T-cell (primary cell): ENCODE data around the gene VTA1. TPM values are rescaled to one million over a fixed set of nuclear protein-coding genes. Genes with fewer than 3 reads are reported as not detected.

Experiments used
- ATAC-seq, 4 experiments: fragments of 200-7000 bp in 3 of 4; fragments of 150-1000 bp in 1 of 4; cut with Tn5 transposase; replicated peaks in 1 of 4; 1 replicate in 3 of 4; 2 replicates in 1 of 4; pipeline ENCODE4 v1.10.0; 2021; ENCODE audit warnings: moderate library complexity in 3 of 4, mild to moderate bottlenecking in 2 of 4, moderate number of reproducible peaks in 1 of 4
- CTCF ChIA-PET, 2 donors: fragments of 300-600 bp; sonication (Branson Sonifier 250); formaldehyde crosslinking; loops; one replicate each; lab custom pipeline; 2022; ENCODE audit warnings: antibody characterized with exemption in 2 of 2; lab: Charles Lee
- POLR2A ChIA-PET, 2 donors: fragments of 300-600 bp; sonication (Branson Sonifier 250); formaldehyde crosslinking; loops; one replicate each; lab custom pipeline; 2022; ENCODE audit warnings: antibody characterized with exemption in 2 of 2; lab: Charles Lee
- DNase-seq, 35 experiments: peaks; one replicate each; pipeline versions ENCODE4 v3.0.0 to v3.0.0-alpha.2; 2013 to 2023
- H3K27ac ChIP-seq: one replicate; pipeline ENCODE4 v1.5.1; 2013; ENCODE audit warnings: low read length
- H3K27me3 ChIP-seq, 2 experiments: replicated peaks in 1 of 2; 1 replicate in 1 of 2; 2 replicates in 1 of 2; pipeline versions ENCODE4 v1.6.1 to v1.7.0; 2013; ENCODE audit warnings: low read length in 1 of 2, mixed read lengths in 1 of 2; ENCODE audit not compliant: control insufficient read depth in 2 of 2, insufficient read depth in 2 of 2; ENCODE audit errors: extremely low read depth in 1 of 2
- H3K36me3 ChIP-seq, 2 donors: 1 replicate in 1 of 2; 2 replicates in 1 of 2; pipeline versions ENCODE4 v1.6.1 to v1.7.0; 2013; ENCODE audit warnings: low read length in 1 of 2; ENCODE audit not compliant: control insufficient read depth in 2 of 2, insufficient read depth in 1 of 2; ENCODE audit errors: extremely low read depth in 1 of 2
- H3K4me1 ChIP-seq, 2 experiments: 1 replicate in 1 of 2; 2 replicates in 1 of 2; pipeline versions ENCODE4 v1.6.1 to v1.7.0; 2013; ENCODE audit warnings: low read length in 2 of 2, mixed read lengths in 1 of 2; ENCODE audit not compliant: insufficient read depth in 2 of 2, control insufficient read depth in 1 of 2; ENCODE audit errors: extremely low read depth in 1 of 2
- H3K4me3 ChIP-seq, 2 donors: 1 replicate in 1 of 2; 2 replicates in 1 of 2; pipeline versions ENCODE4 v1.5.1 to v1.7.0; 2013; ENCODE audit warnings: mild to moderate bottlenecking in 2 of 2, low read length in 1 of 2, moderate library complexity in 1 of 2; ENCODE audit not compliant: control insufficient read depth in 1 of 2; ENCODE audit errors: extremely low read depth in 1 of 2
- H3K9me3 ChIP-seq: 2 replicates; pipeline ENCODE4 v1.7.0; 2013
- H3K27ac Mint-ChIP-seq, 2 donors: one replicate each; pipeline ENCODE4 v1.8.0; 2020 to 2021; ENCODE audit warnings: mild to moderate bottlenecking in 2 of 2, mixed read lengths in 2 of 2
- H3K27me3 Mint-ChIP-seq, 2 donors: one replicate each; pipeline ENCODE4 v1.8.0; 2021 to 2022; ENCODE audit warnings: mixed read lengths in 2 of 2
- H3K36me3 Mint-ChIP-seq: one replicate; pipeline ENCODE4 v1.8.0; 2021; ENCODE audit warnings: mixed read lengths
- H3K4me1 Mint-ChIP-seq, 3 donors: one replicate each; pipeline ENCODE4 v1.8.0; 2020 to 2022; ENCODE audit warnings: mixed read lengths in 3 of 3, mild to moderate bottlenecking in 1 of 3
- H3K4me3 Mint-ChIP-seq, 3 donors: one replicate each; pipeline ENCODE4 v1.8.0; 2020 to 2022; ENCODE audit warnings: mild to moderate bottlenecking in 3 of 3, mixed read lengths in 3 of 3, moderate library complexity in 3 of 3
- H3K9me3 Mint-ChIP-seq, 3 donors: one replicate each; pipeline ENCODE4 v1.8.0; 2020 to 2022; ENCODE audit warnings: mixed read lengths in 3 of 3
- WGBS: methylation state at CpG from one replicate; pipeline ENCODE4 v1.1.5; 2013; ENCODE audit warnings: missing lambda C conversion rate; ENCODE audit not compliant: insufficient coverage; 5-methylcytosine and 5-hydroxymethylcytosine counted together
- total RNA-seq, 35 experiments: library from RNA in 6 of 35; stranded (reverse) in 6 of 35; fragments of 120-200 nt in 1 of 35; gene quantifications; one replicate each; pipeline versions ENCODE4 v1.2.1 to v1.2.4 and lab custom pipeline; 2013 to 2026

The VTA1 gene
- total RNA-seq, 5 donors from 2014 or later (not counting 1 experiment from before 2014, with no cell fraction given), result 19.2 to 31.5 (median 29.0) TPM

DNA sequence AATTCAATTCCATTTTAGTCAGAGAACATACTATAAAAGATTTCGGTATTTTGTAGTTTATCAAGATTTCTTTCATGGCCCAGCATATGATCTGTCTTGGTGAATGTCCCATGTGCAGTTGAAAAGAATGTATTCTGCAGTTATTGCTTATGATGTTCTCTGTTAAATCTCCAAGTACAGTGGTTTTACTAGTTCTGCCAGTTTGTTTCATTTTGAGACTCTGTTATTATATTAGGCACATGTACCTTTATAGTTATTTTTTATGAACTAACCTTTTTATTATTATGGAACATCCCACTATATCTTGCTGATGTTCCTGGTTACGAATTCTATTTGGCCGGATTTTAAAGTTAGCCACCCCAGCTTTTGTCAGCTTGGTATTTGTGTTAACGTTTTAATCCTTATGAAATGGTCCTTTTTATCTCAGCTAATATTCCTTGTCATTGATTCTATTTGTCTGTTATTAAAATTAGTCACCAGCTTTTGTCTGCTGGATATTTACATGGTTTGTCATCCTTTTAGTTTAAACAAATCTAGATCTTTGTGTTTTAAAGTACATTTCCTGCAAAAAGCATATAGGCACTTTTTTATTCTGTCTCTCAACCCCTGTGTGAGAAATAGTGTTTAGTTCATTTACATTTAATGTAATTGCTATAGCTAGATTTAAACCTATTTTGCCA is 48.9 kb downstream of the VTA1 start:
- DNase-seq (no peak), ATAC-seq (no peak)
- H3K9me3 ChIP-seq, result no peaks in the 10 kb centered on the region
- H3K4me3 Mint-ChIP-seq, result no peak overlapping the region
- peaks cover 26% of the 10 kb centered on the region for H3K36me3 Mint-ChIP-seq
- no CpG with 5 or more reads among the region's 4 CpGs for WGBS
- no peak overlapping the region for H3K27ac ChIP-seq
- H3K27me3 Mint-ChIP-seq, result no peaks in the 10 kb centered on the region
- H3K27me3 ChIP-seq, result no peaks in the 10 kb centered on the region
- peaks cover 43 to 53% (median 48%) of the 10 kb centered on the region in 3 donors for H3K4me1 Mint-ChIP-seq
- H3K9me3 Mint-ChIP-seq, result no peaks in the 10 kb centered on the region
- peak overlapping the region; percentile 31 to 48 for H3K27ac Mint-ChIP-seq
- no peak overlapping the region for H3K4me3 ChIP-seq
- H3K4me1 ChIP-seq, result peaks cover 0 to 13% of the 10 kb centered on the region in 2 experiments
- ChIA-PET POLR2A (interaction anchor here in 1 of 2 donors (0.5 to 0.7 kb wide), 3 partner anchors 37 to 737 kb away, joined by 3 to 5 read pairs (median 4); no protein-coding TSS in a partner anchor), CTCF (interaction anchor here (0.6 to 3.0 kb wide), 13 partner anchors 9 to 1239 kb away, joined by 3 to 11 read pairs (median 4); no protein-coding TSS in a partner anchor)
- peaks cover 0 to 22% of the 10 kb centered on the region in 2 donors for H3K36me3 ChIP-seq

GRCh38 chr6:142200846-142201628 is 54.0 kb downstream of the VTA1 start:
- ATAC-seq, result no peak
- Histone ChIP-seq H3K4me3 (no peak overlapping the region), H3K36me3 (peaks cover 0 to 44% of the 10 kb centered on the region in 2 donors), H3K4me1 (peaks cover 0 to under 1% of the 10 kb centered on the region in 2 experiments), H3K27me3 (no peaks in the 10 kb centered on the region), H3K27ac (no peak overlapping the region), H3K9me3 (no peaks in the 10 kb centered on the region)
- no peaks in the 10 kb centered on the region for H3K9me3 Mint-ChIP-seq
- DNase-seq, result no peak
- no CpG with 5 or more reads among the region's 3 CpGs for WGBS
- H3K4me1 Mint-ChIP-seq, result peaks cover 11 to 14% (median 14%) of the 10 kb centered on the region in 3 donors
- H3K27me3 Mint-ChIP-seq, result no peaks in the 10 kb centered on the region
- CTCF ChIA-PET, result no interaction called here
- POLR2A ChIA-PET, result no interaction called here
- peaks cover 49% of the 10 kb centered on the region for H3K36me3 Mint-ChIP-seq
- peak overlapping the region in 1 of 2 donors; percentile 11 for H3K27ac Mint-ChIP-seq
- no peak overlapping the region for H3K4me3 Mint-ChIP-seq

GRCh38 chr6:142207265-142207877 is 60.3 kb downstream of the VTA1 start:
- no peaks in the 10 kb centered on the region for H3K27me3 Mint-ChIP-seq
- POLR2A ChIA-PET, result no interaction called here
- no peak overlapping the region for H3K4me3 Mint-ChIP-seq
- DNase-seq, result peak in 32 of 35 experiments; percentile 7 to 72 (median 28)
- H3K4me1 Mint-ChIP-seq, result peaks cover 0 to 2% (median 0%) of the 10 kb centered on the region in 3 donors
- no peak overlapping the region for H3K4me3 ChIP-seq
- no peaks in the 10 kb centered on the region for H3K9me3 ChIP-seq
- H3K27me3 ChIP-seq, result no peaks in the 10 kb centered on the region
- H3K27ac ChIP-seq, result no peak overlapping the region
- CTCF ChIA-PET, result interaction anchor here (0.5 to 2.2 kb wide), 23 partner anchors 9 to 1630 kb away, joined by 3 to 27 read pairs (median 3); partner anchors contain the start of genes NMBR (in 2 of the 2) and VTA1 (in 1 of the 2)
- peaks cover 66% of the 10 kb centered on the region for H3K36me3 Mint-ChIP-seq
- H3K27ac Mint-ChIP-seq, result peak overlapping the region in 1 of 2 donors; percentile 55
- peaks cover 0 to 3% (median 0%) of the 10 kb centered on the region in 3 donors for H3K9me3 Mint-ChIP-seq
- no peaks in the 10 kb centered on the region for H3K4me1 ChIP-seq
- H3K36me3 ChIP-seq, result peaks cover 5 to 35% of the 10 kb centered on the region in 2 donors
- ATAC-seq, result peak; percentile 31 to 66 (median 52)
- WGBS, result no CpG with 5 or more reads among the region's 4 CpGs

DNA sequence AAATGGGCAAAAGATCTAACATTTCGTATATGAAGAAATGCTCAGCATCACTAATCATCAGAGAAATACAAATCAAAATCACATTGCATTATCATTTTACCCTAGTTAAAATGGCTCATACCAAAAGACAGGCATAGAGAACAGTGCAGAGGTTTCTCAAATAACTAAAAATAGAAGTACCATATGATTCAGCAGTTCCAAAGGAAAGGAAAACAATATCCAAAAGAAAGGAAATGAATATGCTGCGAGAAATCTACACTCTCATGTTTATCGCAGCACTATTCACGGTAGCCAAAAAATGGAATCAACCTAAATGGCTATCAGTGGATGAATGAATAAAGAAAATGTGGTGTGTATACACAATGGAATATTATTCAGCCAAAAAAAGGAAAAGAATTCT is 63.5 kb downstream of the VTA1 start:
- no peak for ATAC-seq
- Histone ChIP-seq H3K9me3 (no peaks in the 10 kb centered on the region), H3K4me3 (no peak overlapping the region), H3K27me3 (no peaks in the 10 kb centered on the region), H3K4me1 (no peaks in the 10 kb centered on the region), H3K27ac (no peak overlapping the region), H3K36me3 (peaks cover 5 to 36% of the 10 kb centered on the region in 2 donors)
- ChIA-PET CTCF (interaction anchor here in 1 of 2 donors (0.6 kb wide), 1 partner anchor 57 kb away, joined by 5 read pairs; no protein-coding TSS in a partner anchor), POLR2A (no interaction called here)
- H3K4me1 Mint-ChIP-seq, result peaks cover 0 to 2% (median 0%) of the 10 kb centered on the region in 3 donors
- peaks cover 75% of the 10 kb centered on the region for H3K36me3 Mint-ChIP-seq
- no CpG with 5 or more reads among the region's 4 CpGs for WGBS
- peaks cover 0 to 9% (median 0%) of the 10 kb centered on the region in 3 donors for H3K9me3 Mint-ChIP-seq
- no peaks in the 10 kb centered on the region for H3K27me3 Mint-ChIP-seq
- no peak overlapping the region for H3K4me3 Mint-ChIP-seq
- no peak overlapping the region for H3K27ac Mint-ChIP-seq
- no peak for DNase-seq

DNA sequence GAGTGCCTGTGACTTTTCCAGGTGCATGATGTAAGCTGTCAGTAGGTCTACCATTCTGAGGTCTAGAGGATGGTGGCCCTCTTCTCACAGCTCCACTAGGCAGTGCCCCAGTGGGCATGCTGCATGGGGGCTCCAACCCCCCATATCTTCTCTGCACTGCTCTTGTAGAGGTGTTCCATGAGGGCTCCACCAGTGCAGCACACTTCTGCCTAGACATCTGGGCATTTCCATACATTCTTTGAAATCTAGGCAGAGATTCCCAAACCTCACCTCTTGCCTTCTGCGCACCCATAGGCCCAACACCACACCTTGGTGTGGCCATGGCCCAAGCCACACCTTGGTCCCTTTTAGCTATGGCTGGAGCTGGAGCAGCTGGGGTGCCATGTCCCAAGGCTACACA is 66.3 kb downstream of the VTA1 start:
- DNase-seq (no peak), ATAC-seq (no peak)
- Mint-ChIP-seq H3K27me3 (no peaks in the 10 kb centered on the region), H3K4me1 (no peaks in the 10 kb centered on the region), H3K9me3 (peaks cover 0 to 9% (median 0%) of the 10 kb centered on the region in 3 donors), H3K36me3 (peaks cover 62% of the 10 kb centered on the region), H3K4me3 (no peak overlapping the region), H3K27ac (peak overlapping the region in 1 of 2 donors; percentile 58)
- 91% methylated on average over 1 of the region's 1 CpG for WGBS
- no peaks in the 10 kb centered on the region for H3K27me3 ChIP-seq
- H3K27ac ChIP-seq, result no peak overlapping the region
- H3K4me3 ChIP-seq, result no peak overlapping the region
- ChIA-PET POLR2A (no interaction called here), CTCF (no interaction called here)
- H3K36me3 ChIP-seq, result peaks cover 5 to 28% of the 10 kb centered on the region in 2 donors
- no peaks in the 10 kb centered on the region for H3K9me3 ChIP-seq
- no peaks in the 10 kb centered on the region for H3K4me1 ChIP-seq

- ChIA-PET CTCF (no interaction called here), POLR2A (no interaction called here)
These were observed 71.4 kb downstream of the VTA1 start for GRCh38 chr6:142218446-142218845.

More at GRCh38 chr6:142218446-142218845, 71.4 kb downstream of the VTA1 start:
- no CpG with 5 or more reads among the region's 2 CpGs for WGBS
- H3K36me3 ChIP-seq, result peaks cover 0 to 17% of the 10 kb centered on the region in 2 donors
- H3K4me1 ChIP-seq, result no peaks in the 10 kb centered on the region
- Mint-ChIP-seq H3K27me3 (no peaks in the 10 kb centered on the region), H3K4me1 (no peaks in the 10 kb centered on the region), H3K36me3 (peaks cover 32% of the 10 kb centered on the region), H3K27ac (no peak overlapping the region), H3K9me3 (no peaks in the 10 kb centered on the region), H3K4me3 (no peak overlapping the region)
- H3K4me3 ChIP-seq, result no peak overlapping the region
- no peaks in the 10 kb centered on the region for H3K27me3 ChIP-seq
- H3K27ac ChIP-seq, result no peak overlapping the region
- DNase-seq (no peak), ATAC-seq (no peak)
- H3K9me3 ChIP-seq, result no peaks in the 10 kb centered on the region
